GM18907 (cell line): Measurements from ENCODE around the gene SMAP1.
A peak's percentile ranks its signal among the peaks of the same experiment; 100 is the strongest.

Experiments
- ATAC-seq: cut with Tn5 transposase; IDR thresholded peaks from one replicate; pipeline ENCODE4 v1.9.1; 2021; ENCODE audit warnings: mild to moderate bottlenecking, moderate library complexity; ENCODE audit not compliant: unreplicated experiment

Gene SMAP1

DNA sequence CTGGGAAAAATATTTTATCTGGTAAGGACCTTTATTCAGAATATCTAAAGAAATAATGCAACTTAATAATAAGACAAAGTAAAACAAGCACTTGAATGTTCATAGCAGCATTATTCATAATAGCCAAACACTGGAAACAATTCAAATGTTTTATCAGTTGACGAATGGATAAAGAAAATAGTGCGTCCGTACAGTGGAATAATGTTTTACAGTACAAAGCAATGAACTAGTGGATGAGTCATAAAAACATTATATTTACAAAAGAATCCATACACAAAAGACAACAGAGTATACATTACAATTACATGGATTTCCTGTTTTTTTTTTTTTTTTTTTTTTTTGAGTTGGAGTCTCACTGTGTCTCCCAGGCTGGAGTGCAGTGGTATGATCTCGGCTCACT is 12.7 kb downstream of the SMAP1 start:
- no peak for ATAC-seq

DNA sequence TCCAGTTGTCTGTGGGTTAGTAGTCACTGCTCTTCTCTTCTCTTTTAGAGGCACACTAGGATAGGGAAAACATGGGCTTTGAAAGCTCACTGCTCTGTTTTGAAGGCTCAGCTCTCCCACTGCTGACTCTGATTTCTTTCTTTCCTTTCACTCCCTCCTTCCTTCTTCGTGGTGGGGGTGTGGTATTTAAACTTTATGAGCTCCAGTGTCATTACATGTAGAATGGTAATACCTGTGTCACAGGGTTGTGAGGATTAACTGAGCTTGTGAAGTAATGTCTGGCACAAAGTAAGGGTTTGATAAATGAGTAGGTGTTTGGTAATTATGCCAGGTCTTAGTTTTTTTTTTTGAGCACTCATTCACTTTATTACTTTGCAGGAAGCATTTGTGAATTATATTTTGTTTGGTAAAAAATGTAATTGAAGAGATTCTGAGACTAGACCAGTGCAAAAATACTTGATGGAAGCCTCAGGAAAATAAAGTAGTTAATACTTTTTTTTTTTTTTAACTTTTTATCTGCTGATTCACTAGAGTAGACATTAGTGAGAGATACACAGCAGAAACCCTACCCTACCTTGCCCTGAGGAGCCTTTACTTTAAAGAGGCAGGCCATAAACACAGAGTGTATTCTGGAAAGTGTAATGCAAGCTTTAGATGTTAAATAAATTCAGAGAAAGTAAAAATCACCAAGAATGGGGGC is 17.3 kb downstream of the SMAP1 start:
- no peak for ATAC-seq

DNA sequence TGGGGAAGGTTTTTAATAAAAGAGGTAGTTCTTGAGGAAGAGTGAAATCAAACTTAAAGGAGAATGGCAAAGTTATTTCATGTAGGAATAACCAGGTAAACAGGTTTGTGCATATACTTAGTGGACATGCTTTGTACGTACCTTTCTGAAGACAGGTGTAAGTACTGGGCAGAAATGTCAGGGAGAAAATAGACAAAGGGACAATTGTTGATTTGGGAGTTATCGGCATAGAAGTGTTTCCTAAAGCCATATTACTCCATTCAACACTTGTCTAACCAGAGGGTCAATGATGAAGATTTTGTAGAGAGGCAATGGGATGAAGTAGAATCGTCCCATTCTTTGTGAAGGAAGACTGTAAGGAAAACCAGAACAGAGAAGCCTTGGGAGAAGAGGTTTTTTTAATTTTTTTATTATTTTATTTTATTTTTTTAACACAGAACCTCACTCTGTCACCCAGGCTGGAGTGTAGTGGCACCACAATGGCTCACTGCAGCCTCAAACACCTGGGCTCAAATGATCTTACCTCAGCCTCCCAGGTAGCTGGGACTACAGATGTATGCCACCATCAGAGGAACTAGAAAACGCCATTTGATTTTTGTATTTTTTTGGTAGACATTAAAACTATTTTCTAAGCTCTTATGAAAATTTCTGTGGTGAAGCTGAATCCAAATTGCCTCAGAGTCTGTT is 18.0 kb downstream of the SMAP1 start:
- no peak for ATAC-seq

GRCh38 chr6:70686548-70687133 is 19.0 kb downstream of the SMAP1 start:
- ATAC-seq, result no peak

DNA sequence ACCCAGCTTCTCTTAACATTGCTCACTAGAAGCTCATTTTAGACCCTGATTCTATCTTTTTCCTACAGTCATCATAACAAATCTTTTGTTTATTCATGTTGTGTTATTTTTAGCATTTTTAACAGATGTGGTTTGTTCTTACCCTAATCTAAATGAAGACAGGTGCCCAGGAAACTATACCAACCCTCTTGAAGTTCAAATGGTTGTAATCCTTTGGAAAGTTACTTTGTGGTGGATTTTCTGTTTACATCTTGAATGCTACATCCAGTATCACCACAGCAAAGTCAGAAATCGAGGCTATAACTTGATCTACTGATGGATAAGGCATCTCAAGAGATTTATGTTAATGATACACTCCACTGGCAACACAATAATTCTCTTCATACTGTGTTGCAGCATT is 26.2 kb downstream of the SMAP1 start:
- ATAC-seq, result no peak

DNA sequence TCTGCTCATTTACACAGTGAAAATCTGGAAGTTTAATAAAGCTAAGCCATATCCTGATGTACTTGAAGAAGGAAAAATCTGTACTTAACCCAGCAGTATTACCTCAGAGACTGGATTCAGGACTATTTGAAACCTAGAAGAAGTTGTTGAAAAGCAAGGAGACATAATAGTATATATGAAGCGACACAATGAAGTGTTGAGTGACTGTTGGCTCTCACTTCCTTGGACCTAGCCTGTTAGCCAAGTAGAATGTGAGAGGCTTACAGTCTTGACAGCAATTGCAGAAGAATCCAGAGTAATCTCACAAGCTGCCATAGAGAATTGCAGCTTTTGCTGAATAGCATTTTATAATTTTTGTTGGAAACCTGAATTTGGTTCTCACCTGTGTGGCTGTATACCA is 26.7 kb downstream of the SMAP1 start:
- ATAC-seq, result no peak

GRCh38 chr6:70700922-70701876 is 33.5 kb downstream of the SMAP1 start:
- no peak for ATAC-seq

- ATAC-seq, result no peak
Observed at GRCh38 chr6:70705772-70706171, 38.1 kb downstream of the SMAP1 start.

DNA sequence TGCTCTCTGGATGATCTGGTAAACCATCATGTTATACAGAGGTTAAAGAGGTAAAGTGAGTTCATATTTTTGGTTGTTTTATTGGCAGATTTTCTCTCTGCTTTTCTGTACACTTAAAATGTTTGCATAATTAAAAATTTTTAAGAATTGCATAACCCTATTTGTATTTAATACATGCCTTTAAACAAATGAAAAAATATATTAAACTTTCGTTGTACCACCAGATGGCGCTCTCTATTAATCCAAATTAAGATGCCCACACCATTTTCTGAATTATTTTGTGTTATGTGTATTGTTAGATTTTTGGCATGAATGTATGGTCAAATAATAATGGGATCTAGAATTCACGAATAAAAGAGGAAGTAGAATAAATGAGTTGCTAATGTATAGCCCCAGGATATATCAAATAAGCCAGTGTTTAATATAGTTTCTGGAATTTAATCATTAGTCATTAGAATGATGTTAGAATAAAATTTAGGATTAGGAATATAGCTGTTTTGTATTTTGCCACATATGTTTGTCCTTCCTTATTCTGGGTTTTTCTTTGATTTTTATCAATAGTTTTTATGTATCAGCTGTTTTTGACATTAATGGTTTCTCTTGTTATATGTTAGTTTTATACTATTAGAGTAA is 38.9 kb downstream of the SMAP1 start:
- no peak for ATAC-seq

- ATAC-seq, result no peak
Observed at GRCh38 chr6:70707893-70708292, 40.2 kb downstream of the SMAP1 start.

DNA sequence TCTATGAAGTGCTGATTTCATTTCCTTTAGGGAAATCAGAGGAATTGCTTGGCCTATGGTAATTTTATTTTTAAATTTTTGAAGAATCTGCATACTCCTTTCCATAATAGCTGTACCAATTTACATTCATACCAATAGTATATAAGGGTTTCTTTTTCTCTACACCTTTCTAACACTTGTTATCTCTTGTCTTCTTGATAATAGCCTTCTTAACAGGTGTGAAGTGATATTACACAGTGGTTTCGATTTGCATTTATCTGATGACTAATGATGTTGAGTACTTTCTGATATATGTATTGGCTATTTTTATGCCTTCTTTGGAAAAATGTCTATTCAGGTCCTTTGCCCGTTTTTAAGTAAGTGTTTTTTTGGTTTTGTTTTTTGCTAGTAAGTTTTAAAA is 40.8 kb downstream of the SMAP1 start:
- ATAC-seq, result no peak

DNA sequence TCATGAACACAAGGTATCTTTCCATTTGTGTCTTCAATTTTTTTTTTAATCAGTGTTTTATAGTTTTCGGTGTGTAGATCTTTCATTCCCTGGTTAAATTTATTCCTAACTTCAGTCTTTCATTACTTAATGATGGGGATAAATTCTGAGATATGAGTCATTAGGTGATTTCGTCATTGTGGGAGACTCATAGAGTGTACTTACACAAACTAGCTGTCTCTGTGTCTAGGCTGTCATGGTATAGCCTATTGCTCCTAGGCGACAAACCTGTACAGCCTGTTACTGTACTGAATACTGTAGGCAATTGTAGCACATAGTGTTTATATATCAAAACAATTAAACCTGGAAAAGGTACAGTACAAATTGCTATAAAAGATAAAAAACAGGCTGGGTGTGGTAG is 42.1 kb downstream of the SMAP1 start:
- no peak for ATAC-seq

DNA sequence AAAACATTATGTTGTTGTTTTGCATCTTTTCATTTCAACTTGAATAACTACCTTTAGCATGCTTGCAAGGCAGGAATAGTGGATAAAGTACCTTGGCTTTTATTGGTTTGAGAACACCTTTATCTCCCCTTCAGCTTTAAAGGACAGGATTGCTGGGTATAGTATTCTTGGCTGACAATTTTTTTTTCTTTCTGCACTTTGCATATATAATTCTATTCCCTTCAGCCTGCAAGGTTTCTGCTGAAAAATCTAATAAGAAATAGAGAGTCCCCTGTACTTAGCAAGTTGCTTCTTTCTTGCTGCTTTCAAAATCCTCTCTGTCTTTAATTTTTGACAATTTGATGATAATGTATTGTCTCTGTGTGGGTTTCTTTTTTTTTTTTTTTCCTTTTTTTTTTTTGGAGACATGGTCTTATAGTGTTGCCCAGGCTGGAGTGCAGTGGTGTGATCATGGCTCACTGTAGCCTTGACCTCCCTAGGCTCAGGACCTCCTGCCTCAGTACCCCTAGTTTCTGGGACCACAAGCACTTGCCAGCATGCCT is 47.1 kb downstream of the SMAP1 start:
- no peak for ATAC-seq

- peak; percentile 61 for ATAC-seq
Observed at GRCh38 chr6:70717038-70717801, 49.5 kb downstream of the SMAP1 start.

DNA sequence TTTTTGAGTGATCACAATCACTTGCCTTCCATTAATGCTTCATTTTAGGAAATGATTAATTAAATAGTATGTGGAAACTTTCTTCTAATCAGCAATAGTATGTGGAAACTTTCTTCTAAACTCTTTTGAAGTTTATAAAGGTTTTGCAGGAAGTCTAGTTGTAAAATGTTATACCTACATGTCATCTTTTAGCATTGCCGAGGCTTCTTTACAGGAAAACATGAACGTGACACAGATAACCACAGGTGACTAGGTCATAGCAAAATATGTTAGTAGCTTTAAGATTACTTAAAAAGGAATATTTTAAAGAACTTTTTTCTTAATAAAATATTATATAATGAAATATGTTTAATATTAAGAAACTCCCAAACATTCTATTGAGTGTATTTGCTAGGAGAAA is 56.8 kb downstream of the SMAP1 start:
- ATAC-seq, result no peak

DNA sequence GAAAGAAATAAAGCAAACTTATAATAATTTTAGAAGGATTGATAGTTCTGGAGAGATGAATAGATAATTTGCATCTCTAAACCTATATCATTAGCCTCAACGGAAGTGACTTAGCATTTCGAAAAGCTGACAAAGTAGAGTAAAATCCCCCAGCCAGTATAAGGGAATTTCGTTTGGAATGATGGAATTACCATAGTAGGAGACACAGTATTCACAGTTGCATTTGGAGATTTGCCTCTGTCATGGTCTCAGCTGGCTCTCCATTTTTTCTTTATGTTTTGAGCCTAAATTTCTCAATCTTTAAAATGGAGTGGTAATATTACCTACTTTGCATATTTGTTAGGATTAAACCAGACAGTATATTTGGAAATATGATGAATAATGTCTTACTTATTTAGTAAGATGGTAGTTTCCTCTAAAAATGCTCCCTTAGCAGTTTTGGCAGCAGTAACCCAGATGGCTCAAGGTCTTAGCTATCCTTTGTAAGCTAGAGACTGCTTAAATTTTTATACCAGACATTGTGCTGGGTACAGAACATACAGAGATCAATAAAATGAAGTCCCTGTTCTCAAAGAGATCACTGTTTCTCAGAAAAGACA is 58.2 kb downstream of the SMAP1 start:
- no peak for ATAC-seq

- no peak for ATAC-seq
Observed at GRCh38 chr6:70734381-70734780, 66.7 kb downstream of the SMAP1 start.

DNA sequence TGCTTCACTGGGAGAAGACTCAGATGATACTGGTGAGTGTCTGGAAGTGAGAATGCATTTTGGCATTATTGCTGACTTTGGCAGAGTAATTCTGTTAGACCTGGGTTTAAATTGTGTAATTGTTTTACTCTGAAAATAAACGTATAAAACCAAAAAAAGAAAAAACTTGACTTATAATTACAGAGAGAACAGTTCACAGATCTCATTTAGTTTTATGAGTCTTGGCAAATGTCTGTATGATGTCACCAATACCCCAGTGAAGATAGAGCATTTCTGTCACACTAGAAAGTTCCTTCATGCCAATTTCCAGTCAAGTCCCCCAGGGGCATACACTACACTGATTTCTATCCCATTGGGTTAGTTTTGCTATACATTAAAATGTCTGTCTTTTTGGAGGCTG is 67.3 kb downstream of the SMAP1 start:
- ATAC-seq, result no peak

- ATAC-seq, result no peak
Observed at GRCh38 chr6:70735513-70735912, 67.8 kb downstream of the SMAP1 start.
